OCI-M2 (cell line): ENCODE results near the gene DBH.

Experiments used
- DNase-seq: peaks from one replicate; lab custom pipeline; 2025; ENCODE audit not compliant: unreplicated experiment; lab: John Stamatoyannopoulos, UW

Gene DBH

GRCh38 chr9:133604214-133604613, 31.9 kb upstream of the DBH start:
- DNase-seq = no peak

GRCh38 chr9:133604856-133605255, 31.3 kb upstream of the DBH start:
- no peak for DNase-seq

- DNase-seq = no peak
Observed at GRCh38 chr9:133605446-133605845, 30.7 kb upstream of the DBH start.

GRCh38 chr9:133605856-133606707, 30.1 kb upstream of the DBH start:
- no peak for DNase-seq

- DNase-seq = no peak
Observed at GRCh38 chr9:133606708-133607025, 29.5 kb upstream of the DBH start.

GRCh38 chr9:133607381-133607780, 28.8 kb upstream of the DBH start:
- no peak for DNase-seq

GRCh38 chr9:133607976-133608375, 28.2 kb upstream of the DBH start:
- no peak for DNase-seq

GRCh38 chr9:133608382-133608781, 27.8 kb upstream of the DBH start:
- DNase-seq = no peak

- DNase-seq = no peak
Observed at GRCh38 chr9:133608889-133609288, 27.3 kb upstream of the DBH start.

- no peak for DNase-seq
Observed at GRCh38 chr9:133609311-133610098, 26.7 kb upstream of the DBH start, which contains the start of gene FAM163B. Gene FAM163B, minus strand, starts transcription at chr9:133609389. Its CDS starts 29,166 bp downstream, at chr9:133580223.

GRCh38 chr9:133610845-133611244, 25.3 kb upstream of the DBH start:
- DNase-seq = no peak

GRCh38 chr9:133612051-133612450, 24.1 kb upstream of the DBH start:
- no peak for DNase-seq

GRCh38 chr9:133612816-133613215, 23.3 kb upstream of the DBH start:
- DNase-seq = no peak

GRCh38 chr9:133613432-133613831, 22.7 kb upstream of the DBH start:
- no peak for DNase-seq

- no peak for DNase-seq
Observed at GRCh38 chr9:133614056-133614455, 22.1 kb upstream of the DBH start.

- DNase-seq = no peak
Observed at GRCh38 chr9:133614678-133615077, 21.5 kb upstream of the DBH start.

GRCh38 chr9:133615186-133615585, 21.0 kb upstream of the DBH start:
- DNase-seq = no peak

- no peak for DNase-seq
Observed at GRCh38 chr9:133615606-133616188, 20.5 kb upstream of the DBH start.

GRCh38 chr9:133616643-133617405, 19.3 kb upstream of the DBH start:
- DNase-seq = no peak

GRCh38 chr9:133618726-133619125, 17.4 kb upstream of the DBH start:
- DNase-seq = no peak

- DNase-seq = no peak
Observed at GRCh38 chr9:133619791-133620190, 16.4 kb upstream of the DBH start.
